Fibroblast of villous mesenchyme (primary cell): ENCODE measurements around the gene DMXL1. TPM values are rescaled to one million over a fixed set of nuclear protein-coding genes. Genes with fewer than 3 reads are reported as not detected.

ENCODE experiments used
- DNase-seq: peaks from one replicate; pipeline ENCODE4 v3.0.0-alpha.2; 2010; ENCODE audit warnings: low read depth
- H3K4me3 ChIP-seq: 2 replicates; pipeline ENCODE4 v1.5.1; 2011; ENCODE audit warnings: low read depth, mild to moderate bottlenecking, low read length
- CTCF ChIP-seq: IDR thresholded peaks from 2 replicates; pipeline ENCODE4 v1.5.1; 2012; ENCODE audit warnings: low read depth, mild to moderate bottlenecking, low read length; ENCODE audit not compliant: insufficient read depth
- total RNA-seq: library from RNA; depleted of rRNA; stranded (reverse); fragments of >200 nt; gene quantifications from 2 replicates; pipeline ENCODE4 v1.2.3, GENCODE V29; 2012

DMXL1 gene
- total RNA-seq, 1 donor: 54.8 TPM

DNA sequence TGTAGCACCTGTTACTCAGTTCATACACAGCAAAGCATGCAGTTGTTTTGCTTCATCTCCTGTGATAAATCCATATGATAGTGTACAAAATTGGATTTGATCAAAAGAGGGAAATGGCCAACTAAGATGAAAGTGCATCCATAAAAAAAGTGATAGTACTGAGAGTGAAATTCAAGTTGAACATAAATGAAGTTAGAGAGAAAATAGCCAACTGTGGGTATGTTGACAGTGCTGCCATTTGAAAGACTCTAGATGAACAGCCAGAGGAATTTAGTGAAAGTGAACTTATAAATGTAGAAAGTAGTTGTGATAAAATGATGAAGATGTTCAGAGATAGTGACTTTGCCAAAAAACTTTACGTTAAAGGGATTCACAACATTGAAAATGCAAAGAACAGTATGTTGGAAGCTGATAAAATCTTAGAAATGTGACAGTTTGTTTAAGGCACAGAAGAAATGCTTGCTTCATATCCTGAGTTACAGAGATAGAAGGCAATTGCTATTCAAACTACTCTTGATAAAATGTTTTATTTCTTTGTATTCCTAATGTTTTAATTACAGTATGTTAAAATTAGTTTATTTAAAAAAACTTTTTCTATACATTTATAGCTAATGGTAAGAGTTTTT, 119.7 kb downstream of the DMXL1 start:
- DNase-seq: no peak
- H3K4me3 ChIP-seq: no peak overlapping the region
- TF ChIP-seq CTCF: no peak

DNA sequence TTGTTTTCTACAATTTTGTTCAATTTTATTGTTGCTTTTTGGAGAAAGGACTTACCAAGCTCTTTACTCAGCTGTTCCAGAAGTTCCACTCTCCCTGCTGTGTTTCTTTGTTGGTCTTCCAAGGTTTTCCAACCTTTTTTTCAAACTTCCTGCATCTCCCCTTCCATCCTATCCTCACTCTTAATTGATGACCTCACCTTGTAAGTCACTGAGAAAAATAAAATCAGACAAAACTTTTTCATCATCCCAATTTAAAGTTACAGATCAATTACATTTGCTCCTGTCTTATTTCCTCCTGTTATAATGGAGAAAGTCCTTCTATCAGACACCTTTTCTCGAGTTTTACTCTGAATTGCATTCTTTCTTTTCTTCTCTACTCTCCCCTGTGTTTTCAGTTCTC, 121.1 kb downstream of the DMXL1 start:
- TF ChIP-seq CTCF: no peak
- H3K4me3 ChIP-seq: no peak overlapping the region
- DNase-seq: no peak

GRCh38 chr5:119200795-119201194, 129.9 kb downstream of the DMXL1 start:
- DNase-seq: no peak
- no peak overlapping the region for H3K4me3 ChIP-seq
- no peak for TF ChIP-seq CTCF

GRCh38 chr5:119207105-119207504, 136.2 kb downstream of the DMXL1 start:
- no peak for DNase-seq
- TF ChIP-seq CTCF: no peak
- H3K4me3 ChIP-seq: no peak overlapping the region

GRCh38 chr5:119212026-119212425, 141.1 kb downstream of the DMXL1 start:
- no peak for TF ChIP-seq CTCF
- H3K4me3 ChIP-seq: no peak overlapping the region
- no peak for DNase-seq

DNA sequence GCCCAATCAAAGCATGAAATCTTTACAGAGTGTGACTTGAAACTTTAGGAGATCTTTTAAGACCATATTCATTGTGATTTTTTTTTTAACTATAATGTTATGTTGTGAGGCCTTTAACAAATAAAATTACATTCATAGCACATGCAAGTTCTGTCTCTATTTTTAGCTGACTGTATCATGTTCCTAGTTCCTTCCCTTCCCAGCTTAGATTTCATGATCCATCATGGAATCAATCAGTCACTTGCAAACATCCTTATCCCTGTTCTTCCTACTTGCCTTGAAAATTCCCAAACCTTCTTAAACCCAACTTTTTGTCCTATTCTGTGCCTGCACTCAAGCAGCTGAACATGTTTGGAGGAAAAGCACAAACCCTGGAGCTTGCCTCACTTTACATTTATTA, 141.8 kb downstream of the DMXL1 start:
- no peak for DNase-seq
- H3K4me3 ChIP-seq: no peak overlapping the region
- TF ChIP-seq CTCF: no peak

DNA sequence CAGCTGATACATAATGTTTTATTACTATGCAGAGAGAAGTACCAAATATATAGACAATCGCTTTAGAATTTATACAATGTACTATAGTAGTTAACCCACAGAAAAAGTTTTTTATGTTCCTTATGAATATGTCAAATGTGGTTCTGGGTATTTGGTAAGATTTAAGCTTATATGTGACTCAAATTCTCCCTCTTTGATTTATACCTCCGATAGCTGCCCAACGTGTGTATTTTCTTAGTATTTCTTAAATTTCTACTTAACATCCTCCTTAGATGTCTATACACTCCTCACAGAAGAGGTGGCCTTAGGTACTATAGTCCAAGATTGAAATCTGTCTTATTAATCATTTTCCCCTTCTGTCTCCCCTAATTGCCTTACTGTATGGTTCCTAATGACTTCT, 146.3 kb downstream of the DMXL1 start:
- no peak for DNase-seq
- TF ChIP-seq CTCF: no peak
- H3K4me3 ChIP-seq: no peak overlapping the region
